GM23338 (cell line): ENCODE results near the gene RXRA. TPM values are rescaled to one million over a fixed set of nuclear protein-coding genes. Genes with fewer than 3 reads are reported as not detected.

Experiments used
- ATAC-seq: fragments of 200-7000 bp; cut with Tn5 transposase; 3 replicates; pipeline ENCODE4 v1.9.1; 2020
- DNase-seq: peaks from one replicate; pipeline ENCODE4 v3.0.0-alpha.2; 2015; ENCODE audit warnings: low spot score
- H2AFZ ChIP-seq: fragments of 200-600 bp; sonication (generic); 2 replicates; pipeline ENCODE4 v1.8.0; 2016; ENCODE audit warnings: antibody characterized with exemption, mild to moderate bottlenecking, moderate library complexity
- H3F3A ChIP-seq: fragments of 200-600 bp; sonication (generic); replicated peaks from 2 replicates; pipeline ENCODE4 v1.8.0; 2017; ENCODE audit warnings: antibody characterized with exemption, mixed run types, low read depth
- H3K27ac ChIP-seq: fragments of 200-600 bp; sonication (generic); 2 replicates; pipeline ENCODE4 v1.6.1; 2016; ENCODE audit warnings: low read depth
- H3K27me3 ChIP-seq: fragments of 200-600 bp; sonication (generic); 2 replicates; pipeline ENCODE4 v1.8.0; 2016; ENCODE audit warnings: mild to moderate bottlenecking, mixed run types, moderate library complexity; ENCODE audit not compliant: insufficient read depth
- H3K36me3 ChIP-seq: fragments of 200-600 bp; sonication (generic); 2 replicates; pipeline ENCODE4 v1.8.0; 2016; ENCODE audit warnings: mild to moderate bottlenecking; ENCODE audit not compliant: insufficient read depth
- H3K4me1 ChIP-seq: fragments of 200-600 bp; sonication (generic); 2 replicates; pipeline ENCODE4 v1.8.0; 2016; ENCODE audit warnings: mild to moderate bottlenecking, moderate library complexity; ENCODE audit not compliant: insufficient read depth
- H3K4me2 ChIP-seq: fragments of 200-600 bp; sonication (generic); 2 replicates; pipeline ENCODE4 v1.7.1; 2017; ENCODE audit warnings: mixed run types
- H3K4me3 ChIP-seq: fragments of 200-600 bp; sonication (generic); 2 replicates; pipeline ENCODE4 v1.6.1; 2016; ENCODE audit warnings: mixed run types
- H3K79me2 ChIP-seq: fragments of 200-600 bp; sonication (generic); replicated peaks from 2 replicates; pipeline ENCODE4 v1.8.0; 2017; ENCODE audit warnings: mild to moderate bottlenecking; ENCODE audit not compliant: insufficient read depth
- H3K9me2 ChIP-seq: fragments of 200-600 bp; sonication (generic); 2 replicates; pipeline ENCODE4 v1.8.0; 2017; ENCODE audit not compliant: insufficient read depth
- H4K20me1 ChIP-seq: fragments of 200-600 bp; sonication (generic); replicated peaks from 2 replicates; pipeline ENCODE4 v1.8.0; 2017; ENCODE audit warnings: mild to moderate bottlenecking; ENCODE audit not compliant: insufficient read depth
- H3K27ac Mint-ChIP-seq: 2 replicates; pipeline ENCODE4 v1.8.0; 2020; ENCODE audit warnings: inconsistent platforms, mild to moderate bottlenecking, moderate library complexity, mixed read lengths
- H3K27me3 Mint-ChIP-seq: 3 replicates; pipeline ENCODE4 v1.8.0; 2022; ENCODE audit warnings: low read depth, mild to moderate bottlenecking, moderate library complexity, mixed read lengths, inconsistent platforms; ENCODE audit not compliant: insufficient read depth, poor library complexity
- H3K36me3 Mint-ChIP-seq: 3 replicates; pipeline ENCODE4 v1.8.0; 2021; ENCODE audit warnings: low read depth, mild to moderate bottlenecking, inconsistent platforms, moderate library complexity, mixed read lengths
- H3K4me1 Mint-ChIP-seq: 3 replicates; pipeline ENCODE4 v1.8.0; 2020; ENCODE audit warnings: mild to moderate bottlenecking, inconsistent platforms, mixed read lengths
- H3K4me3 Mint-ChIP-seq: 3 replicates; pipeline ENCODE4 v1.8.0; 2021; ENCODE audit warnings: moderate library complexity, mild to moderate bottlenecking, inconsistent platforms, mixed read lengths
- H3K9me3 Mint-ChIP-seq: 3 replicates; pipeline ENCODE4 v1.8.0; 2020; ENCODE audit warnings: moderate library complexity, mild to moderate bottlenecking, inconsistent platforms, mixed read lengths
- CREB1 ChIP-seq: fragments of 250-450 bp; sonication (Bioruptor Pico); IDR thresholded peaks from 2 replicates; pipeline ENCODE4 v1.5.0; 2020; ENCODE audit warnings: low read depth, mild to moderate bottlenecking, moderate library complexity
- CTCF ChIP-seq, 2 experiments: fragments of 200-600 bp in 1 of 2; sonication (generic) in 1 of 2; conservative IDR thresholded peaks; 2 replicates each; pipeline versions ENCODE4 v1.5.1 to v1.6.1; 2016 to 2017; ENCODE audit warnings: antibody characterized with exemption in 2 of 2, low read depth in 2 of 2, mild to moderate bottlenecking in 2 of 2, moderate library complexity in 1 of 2
- EZH2 ChIP-seq: fragments of 200-600 bp; sonication (generic); IDR thresholded peaks from one replicate; pipeline ENCODE4 v1.8.0; 2017; ENCODE audit warnings: antibody characterized with exemption, mild to moderate bottlenecking, low read depth; ENCODE audit not compliant: unreplicated experiment
- NANOG ChIP-seq: IDR thresholded peaks from 2 replicates; pipeline ENCODE4 v1.6.1; 2016; ENCODE audit warnings: antibody characterized with exemption, borderline replicate concordance
- POLR2AphosphoS5 ChIP-seq: IDR thresholded peaks from 2 replicates; pipeline ENCODE4 v1.6.1; 2016; ENCODE audit warnings: antibody characterized with exemption, low read depth
- REST ChIP-seq: IDR thresholded peaks from one replicate; pipeline ENCODE4 v1.6.1; 2018; ENCODE audit warnings: antibody characterized with exemption; ENCODE audit not compliant: unreplicated experiment
- STAT1 ChIP-seq: IDR thresholded peaks from one replicate; pipeline ENCODE4 v1.6.1; 2016; ENCODE audit warnings: antibody characterized with exemption; ENCODE audit not compliant: unreplicated experiment
- ZNF114 ChIP-seq: fragments of 250-450 bp; sonication (Bioruptor Pico); IDR thresholded peaks from 2 replicates; pipeline ENCODE4 v1.5.0; 2020; ENCODE audit warnings: mild to moderate bottlenecking, moderate library complexity
- ZNF331 ChIP-seq: fragments of 250-450 bp; sonication (Bioruptor Pico); IDR thresholded peaks from 2 replicates; pipeline ENCODE4 v1.5.0; 2020; ENCODE audit warnings: low read depth, mild to moderate bottlenecking, moderate library complexity
- ZNF462 ChIP-seq: fragments of 250-450 bp; sonication (Bioruptor Pico); IDR thresholded peaks from 2 replicates; pipeline ENCODE4 v1.5.0; 2020; ENCODE audit warnings: mild to moderate bottlenecking, moderate library complexity
- polyA plus RNA-seq: library from polyadenylated mRNA; unstranded; fragments of >200 nt; fragmentation: Nextera tagmentation; extraction: Ambion mirVana; gene quantifications from 2 replicates; pipeline ENCODE4 v1.2.1, GENCODE V29; 2016
- total RNA-seq: library from RNA; depleted of rRNA; stranded (reverse); fragments of >200 nt; shearing (Covaris generic); gene quantifications from 2 replicates; pipeline ENCODE4 v1.2.3, GENCODE V29; 2014

RXRA gene
- total and polyA plus RNA-seq, 2 experiments from 2014 or later, result 4.9 to 17.9 TPM

- H3K4me1 Mint-ChIP-seq, result no peaks in the 10 kb centered on the region
- Histone ChIP-seq H3K27me3 (no peaks in the 10 kb centered on the region), H2AFZ (no peak overlapping the region), H3K79me2 (no peaks in the 10 kb centered on the region), H3K4me2 (no peak overlapping the region), H3K36me3 (no peaks in the 10 kb centered on the region), H3K4me1 (no peaks in the 10 kb centered on the region), H3F3A (no peaks in the 10 kb centered on the region), H4K20me1 (no peaks in the 10 kb centered on the region; the same call in 1 of the 2 replicates), H3K9me2 (no peaks in the 10 kb centered on the region), H3K4me3 (no peak overlapping the region), H3K27ac (no peak overlapping the region)
- H3K36me3 Mint-ChIP-seq, result no peaks in the 10 kb centered on the region
- H3K4me3 Mint-ChIP-seq, result no peak overlapping the region
- no peaks in the 10 kb centered on the region for H3K9me3 Mint-ChIP-seq
- DNase-seq (no peak), ATAC-seq (no peak)
- no peak overlapping the region for H3K27ac Mint-ChIP-seq
- no peak for TF ChIP-seq ZNF114
- no peak for TF ChIP-seq CTCF (conservative IDR thresholded peaks at IDR 0.05; ENCODE audit: low read depth in 2 of 2)
- no peak for TF ChIP-seq NANOG
- no peak for TF ChIP-seq STAT1
- no peak for TF ChIP-seq EZH2
- no peak for TF ChIP-seq CREB1
- TF ChIP-seq POLR2AphosphoS5, result no peak
- TF ChIP-seq REST, result no peak
- no peak for TF ChIP-seq ZNF331 (CRISPR knock-in tag)
- H3K27me3 Mint-ChIP-seq, result peaks cover 3% of the 10 kb centered on the region
These were observed 103.2 kb downstream of the RXRA start for GRCh38 chr9:134429481-134429880.

GRCh38 chr9:134431095-134431494 lies 104.8 kb downstream of the RXRA start:
- no peaks in the 10 kb centered on the region for H3K9me2 ChIP-seq
- H3K4me1 Mint-ChIP-seq, result peaks cover 3% of the 10 kb centered on the region; the same call in 2 of the 3 replicates
- no peak overlapping the region for H3K4me3 Mint-ChIP-seq
- DNase-seq, result no peak
- H2AFZ ChIP-seq, result no peak overlapping the region
- no peak overlapping the region for H3K4me3 ChIP-seq
- no peak for ATAC-seq
- H3F3A ChIP-seq, result no peaks in the 10 kb centered on the region
- H3K36me3 Mint-ChIP-seq, result peaks cover 3% of the 10 kb centered on the region; the same call in 2 of the 3 replicates
- peaks cover 4% of the 10 kb centered on the region for H3K27me3 Mint-ChIP-seq
- H3K4me1 ChIP-seq, result no peaks in the 10 kb centered on the region
- no peak overlapping the region for H3K27ac ChIP-seq
- H3K27me3 ChIP-seq, result no peaks in the 10 kb centered on the region
- no peaks in the 10 kb centered on the region for H4K20me1 ChIP-seq
- H3K36me3 ChIP-seq, result no peaks in the 10 kb centered on the region
- H3K4me2 ChIP-seq, result no peak overlapping the region
- no peak overlapping the region for H3K27ac Mint-ChIP-seq
- H3K79me2 ChIP-seq, result no peaks in the 10 kb centered on the region
- H3K9me3 Mint-ChIP-seq, result no peaks in the 10 kb centered on the region
- TF ChIP-seq CREB1 (no peak), ZNF462 (CRISPR knock-in tag) (no peak), POLR2AphosphoS5 (no peak), ZNF331 (CRISPR knock-in tag) (no peak), ZNF114 (no peak)
